Hepatocyte (in vitro differentiated cells): ENCODE measurements around the gene MAU2. TPM values are rescaled to one million over a fixed set of nuclear protein-coding genes. Genes with fewer than 3 reads are reported as not detected.

Experiments
- DNase-seq: peaks from one replicate; pipeline ENCODE4 v3.0.0-alpha.2; 2016; ENCODE audit warnings: low spot score
- H2AFZ ChIP-seq: fragments of 200-600 bp; sonication (generic); 2 replicates; pipeline ENCODE4 v1.6.0; 2016; ENCODE audit warnings: antibody characterized with exemption, mild to moderate bottlenecking
- H3K27ac ChIP-seq: fragments of 200-600 bp; sonication (generic); 2 replicates; pipeline ENCODE4 v1.5.1; 2016; ENCODE audit warnings: mild to moderate bottlenecking
- H3K27me3 ChIP-seq: fragments of 200-600 bp; sonication (generic); 2 replicates; pipeline ENCODE4 v1.6.1; 2016
- H3K36me3 ChIP-seq: fragments of 200-600 bp; sonication (generic); replicated peaks from 2 replicates; pipeline ENCODE4 v1.5.1; 2016; ENCODE audit warnings: low read depth; ENCODE audit not compliant: insufficient read depth
- H3K4me1 ChIP-seq: fragments of 200-600 bp; sonication (generic); 2 replicates; pipeline ENCODE4 v1.5.1; 2016; ENCODE audit warnings: mild to moderate bottlenecking, moderate library complexity; ENCODE audit not compliant: insufficient read depth
- H3K4me2 ChIP-seq: fragments of 200-600 bp; sonication (generic); 2 replicates; pipeline ENCODE4 v1.6.0; 2016
- H3K4me3 ChIP-seq: fragments of 200-600 bp; sonication (generic); 2 replicates; pipeline ENCODE4 v1.5.1; 2016; ENCODE audit warnings: mild to moderate bottlenecking
- H3K79me2 ChIP-seq: fragments of 200-600 bp; sonication (generic); 2 replicates; pipeline ENCODE4 v1.6.0; 2017; ENCODE audit warnings: mild to moderate bottlenecking
- H3K9me2 ChIP-seq: fragments of 200-600 bp; sonication (generic); replicated peaks from 2 replicates; pipeline ENCODE4 v1.6.0; 2017; ENCODE audit warnings: mild to moderate bottlenecking; ENCODE audit not compliant: insufficient read depth
- H3K9me3 ChIP-seq: fragments of 200-600 bp; sonication (generic); 2 replicates; pipeline ENCODE4 v1.5.1; 2016; ENCODE audit warnings: low read depth, mild to moderate bottlenecking
- H4K20me1 ChIP-seq: fragments of 200-600 bp; sonication (generic); 2 replicates; pipeline ENCODE4 v1.6.0; 2016; ENCODE audit warnings: mild to moderate bottlenecking; ENCODE audit not compliant: insufficient read depth, poor library complexity, severe bottlenecking
- CTCF ChIP-seq: fragments of 200-600 bp; sonication (generic); IDR thresholded peaks from 2 replicates; pipeline ENCODE4 v1.5.1; 2016; ENCODE audit warnings: antibody characterized with exemption, mild to moderate bottlenecking; ENCODE audit not compliant: poor library complexity
- EZH2 ChIP-seq: fragments of 200-600 bp; sonication (generic); IDR thresholded peaks from 2 replicates; pipeline ENCODE4 v1.6.1; 2016; ENCODE audit warnings: antibody characterized with exemption, mild to moderate bottlenecking, borderline replicate concordance
- EZH2phosphoT487 ChIP-seq: fragments of 200-600 bp; sonication (generic); IDR thresholded peaks from one replicate; pipeline ENCODE4 v1.6.1; 2018; ENCODE audit warnings: antibody characterized with exemption, mild to moderate bottlenecking, low read depth, moderate library complexity; ENCODE audit not compliant: unreplicated experiment, severe bottlenecking
- WGBS: methylation state at CpG from one replicate; pipeline ENCODE4 v1.1.6; 2016; ENCODE audit warnings: low lambda C conversion rate; ENCODE audit errors: missing lambda C conversion rate; 5-methylcytosine and 5-hydroxymethylcytosine counted together
- polyA plus RNA-seq: library from polyadenylated mRNA; unstranded; fragments of >200 nt; fragmentation: Nextera tagmentation; extraction: Ambion mirVana; gene quantifications from 2 replicates; pipeline ENCODE4 v1.2.1, GENCODE V29; 2016
- total RNA-seq: library from RNA; depleted of rRNA; stranded (reverse); fragments of >200 nt; gene quantifications from 2 replicates; pipeline ENCODE4 v1.2.3, GENCODE V29; 2014

Gene MAU2
- total and polyA plus RNA-seq, 2 experiments from 2014 or later, result 25.3 to 31.8 TPM

GRCh38 chr19:19316082-19316481 lies 4.5 kb upstream of the MAU2 start:
- TF ChIP-seq CTCF (no peak), EZH2 (no peak), EZH2phosphoT487 (no peak)

GRCh38 chr19:19319732-19320360 lies 783 bp upstream of the MAU2 start:
- H3K36me3 ChIP-seq, result no peaks in the 10 kb centered on the region
- H3K9me2 ChIP-seq, result no peaks in the 10 kb centered on the region
- TF ChIP-seq EZH2 (no peak), EZH2phosphoT487 (no peak)
- no peaks in the 10 kb centered on the region for H3K9me3 ChIP-seq
- H4K20me1 ChIP-seq, result peaks cover 4% of the 10 kb centered on the region
- 13% methylated on average over 29 of the region's 32 CpGs for WGBS
- peak overlapping the region; percentile 93 for H3K27ac ChIP-seq
- no peaks in the 10 kb centered on the region for H3K27me3 ChIP-seq
- no peak for DNase-seq
- H3K4me2 ChIP-seq, result peak overlapping the region; percentile 98
- peak overlapping the region; percentile 29 for H3K4me3 ChIP-seq
- H2AFZ ChIP-seq, result peak overlapping the region; percentile 97
- peaks cover 76% of the 10 kb centered on the region for H3K79me2 ChIP-seq
- peaks cover 14% of the 10 kb centered on the region for H3K4me1 ChIP-seq

More at GRCh38 chr19:19316082-19316481, 4.5 kb upstream of the MAU2 start:
- no peaks in the 10 kb centered on the region for H3K9me2 ChIP-seq
- no peaks in the 10 kb centered on the region for H4K20me1 ChIP-seq
- no peak overlapping the region for H3K4me3 ChIP-seq
- no peaks in the 10 kb centered on the region for H3K9me3 ChIP-seq
- H3K4me1 ChIP-seq, result peaks cover 5% of the 10 kb centered on the region
- WGBS, result 100% methylated on average over 1 of the region's 1 CpG
- no peak for DNase-seq
- no peaks in the 10 kb centered on the region for H3K36me3 ChIP-seq
- H3K27me3 ChIP-seq, result no peaks in the 10 kb centered on the region
- H3K4me2 ChIP-seq, result no peak overlapping the region
- no peak overlapping the region for H2AFZ ChIP-seq
- no peak overlapping the region for H3K27ac ChIP-seq
- H3K79me2 ChIP-seq, result peaks cover 39% of the 10 kb centered on the region

GRCh38 chr19:19321141-19321577 lies 530 bp downstream of the MAU2 start:
- Histone ChIP-seq H4K20me1 (peaks cover 4% of the 10 kb centered on the region), H3K27ac (peak overlapping the region; percentile 93), H3K4me2 (peak overlapping the region; percentile 96), H3K79me2 (peaks cover 89% of the 10 kb centered on the region), H3K9me3 (no peaks in the 10 kb centered on the region), H3K4me3 (peak overlapping the region; percentile 29), H3K27me3 (no peaks in the 10 kb centered on the region), H3K4me1 (peaks cover 14% of the 10 kb centered on the region), H2AFZ (peak overlapping the region; percentile 97), H3K9me2 (no peaks in the 10 kb centered on the region), H3K36me3 (no peaks in the 10 kb centered on the region)
- 2% methylated on average over 18 of the region's 34 CpGs for WGBS
- DNase-seq, result peak; percentile 41
- TF ChIP-seq EZH2phosphoT487 (no peak), CTCF (peak; percentile 9), EZH2 (no peak)

- WGBS, result 96% methylated on average over 7 of the region's 7 CpGs
- Histone ChIP-seq H3K79me2 (peaks cover 91% of the 10 kb centered on the region), H2AFZ (no peak overlapping the region), H3K36me3 (no peaks in the 10 kb centered on the region), H3K4me1 (peaks cover 13% of the 10 kb centered on the region), H4K20me1 (peaks cover 22% of the 10 kb centered on the region), H3K4me2 (no peak overlapping the region), H3K27me3 (no peaks in the 10 kb centered on the region), H3K9me2 (no peaks in the 10 kb centered on the region), H3K27ac (no peak overlapping the region), H3K4me3 (no peak overlapping the region), H3K9me3 (no peaks in the 10 kb centered on the region)
- TF ChIP-seq EZH2, result no peak
- TF ChIP-seq EZH2phosphoT487, result no peak
- TF ChIP-seq CTCF, result no peak
- no peak for DNase-seq
Measured at GRCh38 chr19:19324059-19324770, 3.6 kb downstream of the MAU2 start.
